Activated CD4-positive, alpha-beta T cell treated with anti-CD3 and anti-CD28 coated beads, Interleukin-2, amount 50 U/mL, for 48 hours (primary cell): ENCODE measurements around the gene UBA6.
"Not testable (repeated sequence)": the region's sequence is repeated elsewhere in the genome, so short reads cannot be mapped to it uniquely, and the experiment has no call there.

Source experiments
- DNase-seq, 2 experiments: peaks; one replicate each; pipeline ENCODE4 v3.0.0-alpha.2; 2020

UBA6 gene

GRCh38 chr4:67713529-67714247, 12.7 kb upstream of the UBA6 start:
- DNase-seq, result no peak

GRCh38 chr4:67712650-67713528, 11.9 kb upstream of the UBA6 start:
- DNase-seq, result no peak

- no peak for DNase-seq
These were observed 11.2 kb upstream of the UBA6 start for GRCh38 chr4:67712000-67712625.

GRCh38 chr4:67706682-67707081, 5.7 kb upstream of the UBA6 start:
- DNase-seq, result not testable (repeated sequence)

- DNase-seq, result no peak
These were observed 3.9 kb upstream of the UBA6 start for GRCh38 chr4:67704843-67705242.

- no peak for DNase-seq
These were observed 1.2 kb upstream of the UBA6 start for GRCh38 chr4:67702166-67702565.

GRCh38 chr4:67701517-67701850, 529 bp upstream of the UBA6 start:
- no peak for DNase-seq

- DNase-seq, result no peak
These were observed 728 bp downstream of the UBA6 start for GRCh38 chr4:67700116-67700737.

GRCh38 chr4:67699603-67700002, 1.4 kb downstream of the UBA6 start:
- DNase-seq, result no peak

GRCh38 chr4:67697860-67698687, 2.9 kb downstream of the UBA6 start:
- DNase-seq, result no peak

GRCh38 chr4:67696061-67696460, 4.9 kb downstream of the UBA6 start:
- DNase-seq, result no peak

- DNase-seq, result no peak
These were observed 6.3 kb downstream of the UBA6 start for GRCh38 chr4:67694662-67695061.

GRCh38 chr4:67691328-67691727, 9.6 kb downstream of the UBA6 start:
- no peak for DNase-seq

GRCh38 chr4:67687636-67688035, 13.3 kb downstream of the UBA6 start:
- DNase-seq, result no peak

GRCh38 chr4:67685532-67685859, 15.5 kb downstream of the UBA6 start:
- no peak for DNase-seq

- DNase-seq, result no peak
These were observed 16.0 kb downstream of the UBA6 start for GRCh38 chr4:67684839-67685531.

- DNase-seq, result no peak
These were observed 18.7 kb downstream of the UBA6 start for GRCh38 chr4:67682266-67682665.

GRCh38 chr4:67680581-67681222, 20.3 kb downstream of the UBA6 start:
- DNase-seq, result no peak

- DNase-seq, result no peak
These were observed 22.3 kb downstream of the UBA6 start for GRCh38 chr4:67678612-67679011.

GRCh38 chr4:67674098-67674497, 26.9 kb downstream of the UBA6 start:
- DNase-seq, result no peak

- DNase-seq, result no peak
These were observed 32.6 kb downstream of the UBA6 start for GRCh38 chr4:67668315-67668714.

- DNase-seq, result no peak
These were observed 40.5 kb downstream of the UBA6 start for GRCh38 chr4:67660418-67660817.
